HG03066 (cell line): ENCODE measurements around the gene HPS6.

Source experiments
- ATAC-seq: cut with Tn5 transposase; IDR thresholded peaks from one replicate; pipeline ENCODE4 v1.9.1; 2021; ENCODE audit warnings: low read depth; ENCODE audit not compliant: unreplicated experiment

Gene HPS6

GRCh38 chr10:102115775-102116174 lies 50.6 kb downstream of the HPS6 start:
- no peak for ATAC-seq

- ATAC-seq: no peak
Measured at GRCh38 chr10:102116656-102117055, 51.5 kb downstream of the HPS6 start.
